SK-N-SH treated with all-trans-retinoic acid at 6 μM for 48 hours (cell line): ENCODE measurements around the gene TSEN34.

Experiments
- ARNTL ChIP-seq: fragments of 450-650 bp; formaldehyde crosslinking; IDR thresholded peaks from 2 replicates; pipeline ENCODE4 v1.5.0; 2020; ENCODE audit warnings: low read depth, mild to moderate bottlenecking, moderate library complexity, borderline replicate concordance
- BACH2 ChIP-seq: fragments of 250-450 bp; sonication (Bioruptor Pico); IDR thresholded peaks from 2 replicates; pipeline ENCODE4 v1.9.0; 2021; ENCODE audit warnings: mild to moderate bottlenecking, borderline replicate concordance
- ZNF70 ChIP-seq: fragments of 450-650 bp; formaldehyde crosslinking; IDR thresholded peaks from 2 replicates; pipeline ENCODE4 v1.5.0; 2020; ENCODE audit warnings: mild to moderate bottlenecking, moderate library complexity

- TF ChIP-seq ARNTL (no peak), BACH2 (CRISPR knock-in tag) (no peak), ZNF70 (CRISPR knock-in tag) (no peak)
These were observed 21.9 kb upstream of the TSEN34 start for GRCh38 chr19:54169149-54169740.
